Muscle of leg (tissue), 16 donors: Measurements from ENCODE around the gene TMEM81. TPM values are rescaled to one million over a fixed set of nuclear protein-coding genes. Genes with fewer than 3 reads are reported as not detected.
A peak's percentile ranks its signal among the peaks of the same experiment; 100 is the strongest.

ENCODE experiments used
- DNase-seq: peaks from one replicate; pipeline ENCODE4 v3.0.0; 2013
- H3K27ac ChIP-seq: one replicate; pipeline ENCODE4 v1.5.1; 2013; ENCODE audit warnings: mild to moderate bottlenecking, low read length, control low read depth
- H3K27me3 ChIP-seq: one replicate; pipeline ENCODE4 v1.6.1; 2013; ENCODE audit warnings: low read length; ENCODE audit not compliant: control insufficient read depth, insufficient read depth
- H3K36me3 ChIP-seq: one replicate; pipeline ENCODE4 v1.6.1; 2013; ENCODE audit warnings: low read length; ENCODE audit not compliant: control insufficient read depth, insufficient read depth
- H3K4me1 ChIP-seq: one replicate; pipeline ENCODE4 v1.6.1; 2013; ENCODE audit warnings: low read length; ENCODE audit not compliant: control insufficient read depth, insufficient read depth
- H3K4me3 ChIP-seq: one replicate; pipeline ENCODE4 v1.5.1; 2013; ENCODE audit warnings: low read length, control low read depth
- H3K9me3 ChIP-seq: replicated peaks from 2 replicates; pipeline ENCODE4 v1.6.1; 2013; ENCODE audit warnings: low read depth, low read length; ENCODE audit not compliant: control insufficient read depth
- WGBS: methylation state at CpG from one replicate; pipeline ENCODE4 v1.1.5; 2013; ENCODE audit warnings: missing lambda C conversion rate; ENCODE audit not compliant: insufficient coverage; 5-methylcytosine and 5-hydroxymethylcytosine counted together
- long read RNA-seq, 11 donors: transcript quantifications; one replicate each; lab custom pipeline, GENCODE V29; 2026
- polyA plus RNA-seq, 8 donors: library from polyadenylated mRNA; unstranded; fragments of 120-200 nt; gene quantifications; one replicate each; pipeline versions ENCODE4 v1.2.1 to v1.2.3, GENCODE V29; 2013; ENCODE audit warnings: inconsistent platforms in 1 of 8, low replicate concordance in 1 of 8; ENCODE audit not compliant: insufficient read length in 8 of 8, insufficient read depth in 1 of 8
- total RNA-seq: library from RNA; stranded (reverse); fragments of 120-200 nt; gene quantifications from one replicate; pipeline ENCODE4 v1.2.4, GENCODE V29; 2013

The TMEM81 gene, protein sequence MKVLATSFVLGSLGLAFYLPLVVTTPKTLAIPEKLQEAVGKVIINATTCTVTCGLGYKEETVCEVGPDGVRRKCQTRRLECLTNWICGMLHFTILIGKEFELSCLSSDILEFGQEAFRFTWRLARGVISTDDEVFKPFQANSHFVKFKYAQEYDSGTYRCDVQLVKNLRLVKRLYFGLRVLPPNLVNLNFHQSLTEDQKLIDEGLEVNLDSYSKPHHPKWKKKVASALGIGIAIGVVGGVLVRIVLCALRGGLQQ
- 1.6 TPM for total RNA-seq
- polyA plus RNA-seq = 1 to 10 TPM; 1.5 to 3.3 (median 2.3) TPM
- long read RNA-seq, donor 1, partial matches to known transcripts = 0 of 1 reads
- long read RNA-seq, donor 1, other reads (novel, unspliced or antisense) = 0 of 1 reads
- long read RNA-seq, donor 2 = 0 reads
- long read RNA-seq, donor 3, partial matches to known transcripts = 0 of 1 reads
- long read RNA-seq, donor 3, other reads (novel, unspliced or antisense) = 0 of 1 reads
- long read RNA-seq, donor 4, partial matches to known transcripts = 0 of 2 reads
- long read RNA-seq, donor 4, other reads (novel, unspliced or antisense) = 0 of 2 reads
- long read RNA-seq, donor 5, partial matches to known transcripts = 0 of 4 reads
- long read RNA-seq, donor 5, other reads (novel, unspliced or antisense) = 0 of 4 reads
- long read RNA-seq, donor 6 = 0 reads
- long read RNA-seq, donor 7, partial matches to known transcripts = 0 of 1 reads
- long read RNA-seq, donor 7, other reads (novel, unspliced or antisense) = 0 of 1 reads
- long read RNA-seq, donor 8 = 0 reads
- long read RNA-seq, donor 9 = 0 reads
- long read RNA-seq, donor 10, partial matches to known transcripts = 0 of 3 reads
- long read RNA-seq, donor 10, other reads (novel, unspliced or antisense) = 0 of 3 reads
- long read RNA-seq, donor 11, partial matches to known transcripts = 0 of 1 reads
- long read RNA-seq, donor 11, other reads (novel, unspliced or antisense) = 0 of 1 reads

DNA sequence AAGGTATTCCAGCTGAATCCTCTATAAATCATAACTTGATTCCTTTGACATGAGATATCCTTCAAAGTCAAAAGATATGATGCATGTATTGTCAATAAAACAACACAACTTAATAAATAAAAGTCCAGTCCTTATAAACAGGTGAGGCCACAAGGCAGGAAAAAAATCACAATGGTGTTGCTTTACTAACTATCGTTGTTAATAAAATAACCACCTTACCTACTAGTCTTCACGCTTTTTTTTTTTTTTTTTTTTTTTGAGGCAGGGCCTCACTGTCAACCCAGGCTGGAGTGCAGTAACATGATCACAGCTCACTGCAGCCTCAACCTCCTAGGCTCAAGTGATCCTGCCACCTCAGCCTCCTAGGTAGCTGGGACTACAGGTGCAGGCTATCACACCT is at the start of gene TMEM81:
Gene TMEM81 (minus strand): TSS at position 101 of the 400 bp plus-strand sequence. CDS start 140 bp downstream, outside the sequence.
- Histone ChIP-seq H3K27me3 (no peaks in the 10 kb centered on the region), H3K4me3 (no peak within 1 kb of the TSS), H3K4me1 (no peaks in the 10 kb centered on the region), H3K27ac (no peak within 1 kb of the TSS), H3K36me3 (peaks cover 28% of the 10 kb centered on the region), H3K9me3 (no peaks in the 10 kb centered on the region)
- 83% methylated on average over 1 of the region's 2 CpGs for WGBS
- DNase-seq = no peak

DNA sequence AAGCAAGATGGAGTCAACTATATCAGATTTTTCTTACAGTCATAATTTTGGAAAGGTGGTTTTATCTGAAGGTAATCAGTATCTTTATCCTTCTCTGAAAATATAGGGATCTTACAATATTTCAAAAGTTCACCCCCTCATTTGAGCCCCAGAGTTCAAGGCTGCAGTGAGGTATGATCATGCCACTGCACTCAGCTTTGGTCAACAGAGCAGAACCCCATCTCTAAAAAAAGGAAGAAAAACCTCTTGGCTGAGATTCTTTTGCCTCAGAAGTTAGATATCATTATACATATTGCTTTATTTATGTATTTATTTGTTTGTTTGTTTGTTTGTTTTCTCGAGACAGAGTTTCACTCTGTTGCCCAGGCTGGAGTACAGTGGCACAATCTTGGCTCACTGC is 49.0 kb upstream of the TMEM81 start:
- DNase-seq = no peak
- no peak overlapping the region for H3K4me3 ChIP-seq
- no peaks in the 10 kb centered on the region for H3K4me1 ChIP-seq
- H3K27me3 ChIP-seq = no peaks in the 10 kb centered on the region
- H3K9me3 ChIP-seq = no peaks in the 10 kb centered on the region
- H3K27ac ChIP-seq = no peak overlapping the region
- WGBS = no CpG with 5 or more reads among the region's 1 CpG
- no peaks in the 10 kb centered on the region for H3K36me3 ChIP-seq

DNA sequence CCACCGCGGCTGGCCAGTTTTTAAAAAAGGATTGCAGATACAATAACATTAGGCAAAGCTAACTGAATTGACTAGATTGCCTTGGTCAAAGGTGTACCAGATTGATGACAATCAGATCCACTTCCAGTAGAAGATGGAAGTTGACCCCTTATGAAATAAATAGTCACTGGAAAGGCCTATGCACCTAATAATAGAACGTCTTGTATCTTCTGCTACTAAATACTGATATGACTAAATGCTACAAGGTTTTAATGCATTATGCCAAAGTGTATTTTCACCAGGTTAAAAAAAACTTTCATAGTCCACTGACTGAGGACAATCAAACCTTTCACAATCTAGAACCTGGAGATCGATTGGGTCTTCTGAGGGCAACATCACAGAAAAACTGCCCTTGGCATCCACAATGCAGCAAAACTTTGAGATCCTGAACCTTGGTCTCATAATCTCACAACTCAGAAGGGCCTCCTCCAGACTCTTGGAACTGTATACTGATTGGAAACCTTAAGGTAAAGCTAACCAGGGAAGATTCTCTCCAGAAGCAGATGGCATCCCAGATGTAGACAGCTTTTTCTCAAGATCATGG is 45.3 kb upstream of the TMEM81 start:
- H3K27me3 ChIP-seq = no peaks in the 10 kb centered on the region
- H3K4me3 ChIP-seq = no peak overlapping the region
- DNase-seq = no peak
- H3K9me3 ChIP-seq = no peaks in the 10 kb centered on the region
- 80% methylated on average over 1 of the region's 4 CpGs for WGBS
- no peak overlapping the region for H3K27ac ChIP-seq
- no peaks in the 10 kb centered on the region for H3K4me1 ChIP-seq
- H3K36me3 ChIP-seq = no peaks in the 10 kb centered on the region

DNA sequence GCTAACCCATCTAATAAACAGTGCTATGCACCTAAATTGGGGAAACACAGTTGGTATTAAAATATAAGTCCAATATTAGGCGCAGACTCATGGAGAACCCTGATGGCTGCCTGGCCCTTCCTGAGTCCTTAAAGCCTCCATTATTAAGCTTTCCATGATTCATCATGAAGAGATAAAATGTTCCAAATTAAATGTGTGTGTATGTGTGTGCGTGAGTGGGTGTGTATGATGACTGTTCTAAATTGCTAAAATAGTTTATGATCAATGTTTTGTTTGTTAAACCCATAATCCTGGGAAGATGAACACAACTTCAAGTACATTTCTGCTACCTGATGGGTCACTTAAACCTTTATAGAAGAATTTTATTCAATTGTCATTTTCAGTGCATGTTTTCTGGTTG is 43.8 kb upstream of the TMEM81 start:
- no peak overlapping the region for H3K27ac ChIP-seq
- no CpG with 5 or more reads among the region's 2 CpGs for WGBS

DNA sequence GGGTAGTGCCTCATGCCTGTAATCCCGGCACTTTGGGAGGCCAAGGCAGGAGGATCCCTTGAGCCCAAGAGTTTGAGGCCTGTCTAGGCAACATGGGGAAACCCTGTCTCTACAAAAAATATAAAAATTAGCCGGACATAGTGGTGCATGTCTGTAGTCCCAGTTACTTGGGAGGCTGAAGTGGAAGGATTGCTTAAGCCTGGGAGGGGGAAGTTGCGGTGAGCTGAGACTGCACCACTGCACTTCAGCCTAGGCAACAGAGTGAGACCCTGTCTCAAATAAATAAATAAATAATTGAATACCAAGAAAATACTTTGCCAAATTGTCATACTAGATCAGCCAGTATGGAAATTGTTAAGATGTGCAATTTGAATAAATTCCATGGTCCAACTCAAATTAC is 43.4 kb upstream of the TMEM81 start:
- H3K27me3 ChIP-seq = no peaks in the 10 kb centered on the region
- H3K27ac ChIP-seq = no peak overlapping the region
- H3K36me3 ChIP-seq = no peaks in the 10 kb centered on the region
- H3K4me1 ChIP-seq = peaks cover 5% of the 10 kb centered on the region
- 60% methylated on average over 1 of the region's 3 CpGs for WGBS
- no peak for DNase-seq
- no peaks in the 10 kb centered on the region for H3K9me3 ChIP-seq
- H3K4me3 ChIP-seq = no peak overlapping the region

More for the DNA sequence above, 43.8 kb upstream of the TMEM81 start:
- DNase-seq = no peak
- Histone ChIP-seq H3K36me3 (no peaks in the 10 kb centered on the region), H3K4me3 (no peak overlapping the region), H3K9me3 (no peaks in the 10 kb centered on the region), H3K4me1 (peaks cover under 1% of the 10 kb centered on the region), H3K27me3 (no peaks in the 10 kb centered on the region)

DNA sequence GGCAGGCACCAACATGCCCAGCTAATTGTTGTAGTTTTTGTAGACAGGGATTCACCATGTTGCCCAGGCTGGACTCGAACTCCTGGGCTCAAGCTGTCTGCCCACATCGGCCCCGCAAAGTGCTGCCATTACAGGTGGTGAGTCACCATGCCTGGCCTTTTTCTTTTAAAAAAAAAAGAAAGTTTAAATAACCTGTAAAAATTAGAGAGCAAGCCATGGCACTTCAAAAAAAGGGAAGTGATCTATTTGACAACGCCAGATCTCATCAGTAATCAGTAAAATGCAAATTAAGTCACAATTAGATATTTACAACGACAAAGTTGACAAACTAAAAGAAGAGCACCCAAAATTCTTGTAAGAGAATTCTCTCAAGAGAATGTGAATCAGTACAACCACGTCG is 40.5 kb upstream of the TMEM81 start:
- no CpG with 5 or more reads among the region's 7 CpGs for WGBS
- Histone ChIP-seq H3K27ac (no peak overlapping the region), H3K36me3 (no peaks in the 10 kb centered on the region), H3K4me3 (no peak overlapping the region), H3K27me3 (no peaks in the 10 kb centered on the region), H3K9me3 (no peaks in the 10 kb centered on the region), H3K4me1 (peaks cover 15% of the 10 kb centered on the region)
- DNase-seq = no peak

DNA sequence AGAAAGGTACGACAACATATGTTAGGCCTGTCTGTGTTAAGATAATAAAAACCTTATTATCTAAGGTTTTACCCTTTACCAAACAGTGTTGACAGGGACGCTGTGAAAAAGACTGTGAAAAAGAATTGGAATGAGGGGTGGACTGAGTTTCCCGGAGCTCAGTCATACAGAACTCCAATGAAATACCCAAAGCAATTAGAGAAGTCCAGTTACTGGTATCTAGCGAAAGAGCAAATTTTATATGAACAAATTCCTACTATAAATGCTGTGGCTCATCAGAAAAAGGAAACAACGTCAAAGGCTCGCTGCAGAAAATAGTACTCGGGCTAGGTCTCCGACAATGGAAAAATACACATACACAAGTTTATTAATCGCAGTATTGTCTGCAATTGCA is 38.2 kb upstream of the TMEM81 start:
- no peaks in the 10 kb centered on the region for H3K27me3 ChIP-seq
- H3K36me3 ChIP-seq = no peaks in the 10 kb centered on the region
- 47% methylated on average over 3 of the region's 9 CpGs for WGBS
- H3K27ac ChIP-seq = peak overlapping the region; percentile 89
- peak overlapping the region; percentile 75 for H3K4me3 ChIP-seq
- H3K4me1 ChIP-seq = peaks cover 15% of the 10 kb centered on the region
- no peak for DNase-seq
- H3K9me3 ChIP-seq = no peaks in the 10 kb centered on the region

DNA sequence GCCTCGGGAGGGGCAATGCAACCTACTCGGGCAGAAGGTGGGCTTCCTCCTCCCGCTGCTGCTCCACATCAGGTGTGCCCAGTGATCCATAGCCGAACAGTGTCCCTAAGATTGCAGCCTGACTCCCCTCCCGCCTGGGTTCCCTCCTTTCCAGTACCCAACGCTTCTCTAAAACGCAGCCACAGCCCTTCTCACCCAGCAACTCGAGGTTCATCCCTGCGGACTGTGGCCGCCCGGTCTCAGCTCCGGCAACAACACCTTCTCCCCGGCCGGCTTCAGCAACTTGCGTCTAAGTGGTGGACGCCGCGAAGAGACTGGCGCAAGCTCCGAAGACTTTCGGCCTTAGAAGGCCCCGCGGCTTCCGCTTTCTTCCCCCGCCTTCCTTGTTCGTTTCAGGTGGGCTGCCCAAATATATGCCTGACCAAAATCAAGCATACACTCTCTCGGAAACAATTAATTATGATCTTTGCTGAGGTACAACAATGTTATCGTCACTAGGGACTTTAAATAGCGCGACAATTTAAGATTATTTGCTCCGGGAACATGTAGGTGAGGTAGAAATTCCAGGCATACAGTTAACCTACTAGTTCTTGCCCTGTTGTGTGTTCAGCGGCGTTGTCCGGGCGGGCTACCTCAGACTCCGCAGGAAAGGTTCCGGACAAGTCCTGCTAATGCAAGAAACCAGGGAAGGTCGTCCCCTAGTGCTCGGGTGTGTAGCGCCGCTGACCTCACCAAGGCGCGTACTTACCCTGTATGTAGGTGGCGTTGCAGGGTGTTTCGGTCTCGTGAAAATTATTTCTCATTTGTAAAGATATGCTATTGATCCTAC is 37.6 kb upstream of the TMEM81 start, which contains the start of gene RBBP5:
Gene RBBP5 (minus strand): TSS at position 319 of the 829 bp plus-strand sequence. CDS start 105 bp downstream, at position 214.
- no peaks in the 10 kb centered on the region for H3K9me3 ChIP-seq
- 0% methylated on average over 34 of the region's 46 CpGs for WGBS
- peak; percentile 98 for DNase-seq
- no peaks in the 10 kb centered on the region for H3K36me3 ChIP-seq
- H3K4me3 ChIP-seq = peak within 1 kb of the TSS; percentile 75
- peaks cover 15% of the 10 kb centered on the region for H3K4me1 ChIP-seq
- H3K27me3 ChIP-seq = no peaks in the 10 kb centered on the region
- H3K27ac ChIP-seq = peak within 1 kb of the TSS; percentile 89

DNA sequence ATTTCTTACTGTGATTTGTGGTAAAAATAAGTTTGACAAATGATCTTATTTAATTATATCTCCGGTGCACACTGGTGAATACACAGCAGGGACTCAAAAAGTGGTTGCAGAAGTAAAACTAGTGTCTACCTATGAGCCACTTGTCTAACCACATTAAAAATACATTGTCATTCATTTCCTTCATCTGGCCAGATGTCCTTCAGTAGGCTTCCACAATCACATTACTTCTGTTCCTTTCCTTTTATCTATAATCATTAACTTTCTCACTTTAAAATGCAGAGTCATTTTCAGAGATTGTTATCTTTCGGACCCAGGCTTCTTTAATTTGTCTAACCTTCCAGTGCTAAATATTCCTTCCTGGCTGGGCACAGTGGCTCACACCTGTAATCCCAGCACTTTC is 34.5 kb upstream of the TMEM81 start:
- Histone ChIP-seq H3K27ac (no peak overlapping the region), H3K27me3 (no peaks in the 10 kb centered on the region), H3K36me3 (peaks cover 7% of the 10 kb centered on the region), H3K9me3 (no peaks in the 10 kb centered on the region), H3K4me1 (peaks cover 15% of the 10 kb centered on the region), H3K4me3 (no peak overlapping the region)
- DNase-seq = no peak
- 80% methylated on average over 1 of the region's 2 CpGs for WGBS
